OCI-LY1 (cell line): Measurements from ENCODE around the gene ANKRD11.

Source experiments
- H2AFZ ChIP-seq: fragments of 200-600 bp; sonication (generic), shearing (Covaris generic); 2 replicates; pipeline ENCODE4 v1.6.0; 2014; ENCODE audit warnings: antibody characterized with exemption, mild to moderate bottlenecking, low read length
- H3F3A ChIP-seq: fragments of 200-600 bp; sonication (generic), shearing (Covaris generic); 2 replicates; pipeline ENCODE4 v1.6.0; 2014; ENCODE audit warnings: mild to moderate bottlenecking, antibody characterized with exemption, low read length, moderate library complexity; ENCODE audit not compliant: insufficient read depth
- H3K27ac ChIP-seq: fragments of 200-600 bp; sonication (generic); 2 replicates; pipeline ENCODE4 v1.5.1; 2014; ENCODE audit warnings: low read length, mixed run types, mild to moderate bottlenecking, low read depth; ENCODE audit not compliant: poor library complexity, severe bottlenecking
- H3K27me3 ChIP-seq: fragments of 200-600 bp; sonication (generic); 2 replicates; pipeline ENCODE4 v1.6.0; 2014; ENCODE audit warnings: antibody characterized with exemption, mild to moderate bottlenecking, low read length, moderate library complexity; ENCODE audit not compliant: insufficient read depth
- H3K36me3 ChIP-seq: fragments of 200-600 bp; sonication (generic); 2 replicates; pipeline ENCODE4 v1.6.1; 2014; ENCODE audit warnings: mild to moderate bottlenecking, antibody characterized with exemption, low read length, moderate library complexity, mixed read lengths; ENCODE audit not compliant: insufficient read depth
- H3K4me1 ChIP-seq: fragments of 200-600 bp; sonication (generic); 2 replicates; pipeline ENCODE4 v1.5.1; 2014; ENCODE audit warnings: mild to moderate bottlenecking, low read length, moderate library complexity; ENCODE audit not compliant: insufficient read depth, severe bottlenecking
- H3K4me2 ChIP-seq: fragments of 200-600 bp; sonication (generic), shearing (Covaris generic); 2 replicates; pipeline ENCODE4 v1.6.1; 2014; ENCODE audit warnings: low read length
- H3K4me3 ChIP-seq: fragments of 200-600 bp; sonication (generic); 2 replicates; pipeline ENCODE4 v1.5.1; 2014; ENCODE audit warnings: low read length, low read depth, mild to moderate bottlenecking, mixed read lengths; ENCODE audit not compliant: poor library complexity, severe bottlenecking
- H3K79me2 ChIP-seq: fragments of 200-600 bp; shearing (Covaris generic); 2 replicates; pipeline ENCODE4 v1.6.1; 2016; ENCODE audit warnings: mixed run types, low read length, mixed read lengths; ENCODE audit not compliant: insufficient read depth
- H3K9ac ChIP-seq: fragments of 200-600 bp; sonication (generic), shearing (Covaris generic); 2 replicates; pipeline ENCODE4 v1.6.1; 2014; ENCODE audit warnings: mild to moderate bottlenecking, low read length, mixed read lengths
- H3K9me2 ChIP-seq: fragments of 200-600 bp; sonication (generic), shearing (Covaris generic); 2 replicates; pipeline ENCODE4 v1.6.1; 2014; ENCODE audit warnings: low read depth, mild to moderate bottlenecking, low read length, mixed read lengths
- H3K9me3 ChIP-seq: fragments of 200-600 bp; shearing (Covaris generic); 2 replicates; pipeline ENCODE4 v1.6.1; 2014; ENCODE audit warnings: low read length, mixed read lengths
- H4K20me1 ChIP-seq: fragments of 200-600 bp; sonication (generic), shearing (Covaris generic); 2 replicates; pipeline ENCODE4 v1.6.0; 2016; ENCODE audit warnings: mild to moderate bottlenecking, low read length; ENCODE audit not compliant: insufficient read depth
- EZH2 ChIP-seq: fragments of 200-600 bp; sonication (generic), shearing (Covaris generic); IDR thresholded peaks from 2 replicates; pipeline ENCODE4 v1.8.0; 2017; ENCODE audit warnings: borderline replicate concordance, mixed run types, mild to moderate bottlenecking, antibody characterized with exemption, low read length, moderate library complexity, mixed read lengths
- TF ChIP-seq, protein P1 (sequence below): fragments of 200-600 bp; sonication (generic), shearing (Covaris generic); IDR thresholded peaks from 2 replicates; pipeline ENCODE4 v1.5.1; 2017; ENCODE audit warnings: mild to moderate bottlenecking, antibody characterized with exemption, low read length, moderate library complexity, mixed read lengths

ANKRD11 gene

GRCh38 chr16:89504091-89504490 is 13.7 kb upstream of the ANKRD11 start:
- Histone ChIP-seq H2AFZ (no peak overlapping the region), H3F3A (no peaks in the 10 kb centered on the region), H3K9me3 (no peaks in the 10 kb centered on the region), H3K27ac (no peak overlapping the region), H3K4me2 (no peak overlapping the region), H4K20me1 (no peaks in the 10 kb centered on the region), H3K9ac (no peak overlapping the region), H3K4me1 (peaks cover 29% of the 10 kb centered on the region), H3K27me3 (no peaks in the 10 kb centered on the region), H3K4me3 (no peak overlapping the region), H3K9me2 (no peaks in the 10 kb centered on the region), H3K36me3 (no peaks in the 10 kb centered on the region), H3K79me2 (peaks cover 6% of the 10 kb centered on the region; the same call in 1 of the 2 replicates)
- TF ChIP-seq, protein P1, sequence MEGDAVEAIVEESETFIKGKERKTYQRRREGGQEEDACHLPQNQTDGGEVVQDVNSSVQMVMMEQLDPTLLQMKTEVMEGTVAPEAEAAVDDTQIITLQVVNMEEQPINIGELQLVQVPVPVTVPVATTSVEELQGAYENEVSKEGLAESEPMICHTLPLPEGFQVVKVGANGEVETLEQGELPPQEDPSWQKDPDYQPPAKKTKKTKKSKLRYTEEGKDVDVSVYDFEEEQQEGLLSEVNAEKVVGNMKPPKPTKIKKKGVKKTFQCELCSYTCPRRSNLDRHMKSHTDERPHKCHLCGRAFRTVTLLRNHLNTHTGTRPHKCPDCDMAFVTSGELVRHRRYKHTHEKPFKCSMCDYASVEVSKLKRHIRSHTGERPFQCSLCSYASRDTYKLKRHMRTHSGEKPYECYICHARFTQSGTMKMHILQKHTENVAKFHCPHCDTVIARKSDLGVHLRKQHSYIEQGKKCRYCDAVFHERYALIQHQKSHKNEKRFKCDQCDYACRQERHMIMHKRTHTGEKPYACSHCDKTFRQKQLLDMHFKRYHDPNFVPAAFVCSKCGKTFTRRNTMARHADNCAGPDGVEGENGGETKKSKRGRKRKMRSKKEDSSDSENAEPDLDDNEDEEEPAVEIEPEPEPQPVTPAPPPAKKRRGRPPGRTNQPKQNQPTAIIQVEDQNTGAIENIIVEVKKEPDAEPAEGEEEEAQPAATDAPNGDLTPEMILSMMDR = no peak
- no peak for TF ChIP-seq EZH2

- Histone ChIP-seq H3F3A (no peaks in the 10 kb centered on the region), H3K27ac (no peak overlapping the region), H3K9me3 (no peaks in the 10 kb centered on the region), H3K9ac (no peak overlapping the region), H3K9me2 (no peaks in the 10 kb centered on the region), H3K4me3 (no peak overlapping the region), H3K36me3 (0 out of 2 replicates have a peak, but pooled peaks cover 4% of the 10 kb centered on the region), H4K20me1 (no peaks in the 10 kb centered on the region), H2AFZ (no peak overlapping the region), H3K4me1 (peaks cover 24% of the 10 kb centered on the region), H3K4me2 (no peak overlapping the region), H3K79me2 (no peaks in the 10 kb centered on the region), H3K27me3 (no peaks in the 10 kb centered on the region)
- TF ChIP-seq EZH2 = no peak
- TF ChIP-seq, protein P1 = no peak
These were observed 11.9 kb upstream of the ANKRD11 start for GRCh38 chr16:89502081-89502843.

DNA sequence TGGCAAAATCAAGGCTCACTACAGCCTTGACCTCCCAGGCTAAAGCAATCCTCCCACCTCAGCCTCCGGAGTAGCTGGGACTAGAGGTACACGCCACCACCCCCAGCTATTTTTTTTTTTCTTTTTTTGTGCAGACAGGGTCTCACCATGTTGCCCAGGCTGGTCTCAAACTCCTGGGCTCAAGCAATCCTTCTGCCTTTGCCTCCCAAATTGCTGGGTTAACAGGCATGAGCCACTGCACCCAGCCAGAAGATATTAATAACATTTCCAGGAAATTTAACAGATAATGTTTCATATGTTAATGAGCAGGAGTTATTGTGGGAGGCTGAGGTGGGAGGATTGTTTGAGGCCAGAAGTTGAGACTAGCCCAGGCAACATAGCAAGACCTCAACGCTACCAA is 9.4 kb upstream of the ANKRD11 start:
- no peak for TF ChIP-seq EZH2
- TF ChIP-seq, protein P1 = no peak
- Histone ChIP-seq H3K79me2 (no peaks in the 10 kb centered on the region), H2AFZ (no peak overlapping the region), H3K9ac (no peak overlapping the region), H3K9me2 (no peaks in the 10 kb centered on the region), H3K27me3 (no peaks in the 10 kb centered on the region), H3K4me2 (no peak overlapping the region), H3K4me3 (no peak overlapping the region), H3K27ac (no peak overlapping the region), H3K4me1 (no peaks in the 10 kb centered on the region), H3K36me3 (0 out of 2 replicates have a peak, but pooled peaks cover 4% of the 10 kb centered on the region), H3F3A (no peaks in the 10 kb centered on the region), H4K20me1 (no peaks in the 10 kb centered on the region), H3K9me3 (no peaks in the 10 kb centered on the region)
